HUES6 (cell line): ENCODE results near the gene NRIP1.

Experiments
- H3K27ac ChIP-seq: 2 replicates; pipeline ENCODE4 v1.7.0; 2013; ENCODE audit warnings: low read depth, mild to moderate bottlenecking, low read length, inconsistent platforms
- H3K27me3 ChIP-seq: 2 replicates; pipeline ENCODE4 v1.6.1; 2013; ENCODE audit warnings: low read length; ENCODE audit not compliant: control insufficient read depth, insufficient read depth
- H3K36me3 ChIP-seq: 2 replicates; pipeline ENCODE4 v1.6.1; 2013; ENCODE audit warnings: low read length; ENCODE audit not compliant: control insufficient read depth, insufficient read depth
- H3K4me1 ChIP-seq: 2 replicates; pipeline ENCODE4 v1.6.1; 2013; ENCODE audit warnings: low read length; ENCODE audit not compliant: control insufficient read depth, insufficient read depth
- H3K4me3 ChIP-seq: 2 replicates; pipeline ENCODE4 v1.5.1; 2013; ENCODE audit warnings: low read depth, low read length
- H3K9ac ChIP-seq: one replicate; pipeline ENCODE4 v1.6.1; 2013; ENCODE audit warnings: mild to moderate bottlenecking, low read length
- H3K9me3 ChIP-seq: 2 replicates; pipeline ENCODE4 v1.6.1; 2013; ENCODE audit warnings: low read depth, low read length; ENCODE audit not compliant: control insufficient read depth, insufficient read depth

The NRIP1 gene

DNA sequence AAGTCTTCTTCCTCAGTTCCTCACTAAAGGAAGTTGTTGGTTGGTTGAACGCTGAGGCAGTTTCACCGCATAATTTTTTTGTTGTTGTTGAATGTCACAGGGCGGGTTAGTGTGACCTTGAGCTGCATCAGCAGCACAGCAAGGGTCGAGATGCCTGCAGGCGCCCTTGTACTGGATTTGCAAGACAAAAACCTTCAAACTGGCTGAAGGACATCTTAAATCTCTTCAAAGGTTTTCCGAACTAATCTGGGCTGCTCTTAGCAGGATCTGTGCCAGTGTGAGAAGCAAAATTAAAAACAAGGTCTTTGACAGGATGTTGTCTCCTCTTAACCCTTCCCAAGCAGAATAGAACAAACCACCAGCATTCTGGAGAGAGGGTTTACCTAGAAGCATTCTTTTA, 59.4 kb downstream of the NRIP1 start:
- Histone ChIP-seq H3K36me3 (no peaks in the 10 kb centered on the region), H3K27me3 (no peaks in the 10 kb centered on the region; the same call in 1 of the 2 replicates), H3K9ac (no peak overlapping the region), H3K4me3 (0 out of 2 replicates have a peak overlapping the region, but pooled peaks have one; percentile 13), H3K9me3 (no peaks in the 10 kb centered on the region), H3K4me1 (peaks cover 58% of the 10 kb centered on the region), H3K27ac (no peak overlapping the region; the same call in 1 of the 2 replicates)

DNA sequence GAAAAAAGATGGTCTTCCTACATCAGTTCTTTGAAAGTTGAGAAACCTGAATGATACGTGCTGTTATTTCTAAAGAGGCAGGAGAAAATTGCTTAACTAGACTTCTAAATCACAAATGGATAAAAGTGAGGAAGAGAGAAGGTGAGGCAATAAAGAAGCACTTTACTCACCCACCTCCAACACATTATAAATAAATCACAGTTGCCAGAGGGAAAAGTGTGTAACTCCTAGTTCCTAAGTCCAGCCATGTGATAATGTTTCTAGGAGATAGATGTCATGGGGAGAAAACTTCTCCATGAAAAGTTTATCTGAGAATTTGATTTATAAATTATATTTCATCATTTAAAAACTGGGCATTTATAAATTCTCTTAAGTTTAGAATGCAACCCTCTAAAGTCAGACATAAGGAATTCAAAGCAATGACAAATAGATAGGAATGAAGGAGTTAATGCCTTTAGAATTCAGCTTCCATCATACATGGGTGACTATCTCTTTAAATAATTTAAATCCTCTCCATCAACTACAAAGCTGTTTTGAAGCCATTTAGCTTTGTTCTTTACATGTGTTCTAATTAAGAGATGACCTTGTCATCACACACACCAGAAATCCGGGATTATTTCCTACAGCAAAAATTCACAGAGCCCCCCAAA, 60.0 kb downstream of the NRIP1 start:
- Histone ChIP-seq H3K4me1 (peaks cover 58% of the 10 kb centered on the region), H3K4me3 (0 out of 2 replicates have a peak overlapping the region, but pooled peaks have one; percentile 13), H3K9me3 (no peaks in the 10 kb centered on the region), H3K27me3 (no peaks in the 10 kb centered on the region; the same call in 1 of the 2 replicates), H3K9ac (no peak overlapping the region), H3K27ac (no peak overlapping the region; the same call in 1 of the 2 replicates), H3K36me3 (no peaks in the 10 kb centered on the region)

GRCh38 chr21:15003463-15004135, 61.2 kb downstream of the NRIP1 start:
- Histone ChIP-seq H3K9ac (no peak overlapping the region), H3K27ac (no peak overlapping the region), H3K36me3 (no peaks in the 10 kb centered on the region), H3K9me3 (no peaks in the 10 kb centered on the region), H3K27me3 (no peaks in the 10 kb centered on the region; the same call in 1 of the 2 replicates), H3K4me3 (no peak overlapping the region), H3K4me1 (peaks cover 58% of the 10 kb centered on the region)

- no peaks in the 10 kb centered on the region for H3K9me3 ChIP-seq
- H3K27me3 ChIP-seq, result no peaks in the 10 kb centered on the region; the same call in 1 of the 2 replicates
- H3K27ac ChIP-seq, result no peak overlapping the region
- H3K36me3 ChIP-seq, result no peaks in the 10 kb centered on the region
- H3K4me1 ChIP-seq, result peaks cover 54% of the 10 kb centered on the region
- H3K4me3 ChIP-seq, result 0 out of 2 replicates have a peak overlapping the region, but pooled peaks have one; percentile 8
- H3K9ac ChIP-seq, result no peak overlapping the region
Observed at GRCh38 chr21:15001857-15002606, 62.8 kb downstream of the NRIP1 start.

DNA sequence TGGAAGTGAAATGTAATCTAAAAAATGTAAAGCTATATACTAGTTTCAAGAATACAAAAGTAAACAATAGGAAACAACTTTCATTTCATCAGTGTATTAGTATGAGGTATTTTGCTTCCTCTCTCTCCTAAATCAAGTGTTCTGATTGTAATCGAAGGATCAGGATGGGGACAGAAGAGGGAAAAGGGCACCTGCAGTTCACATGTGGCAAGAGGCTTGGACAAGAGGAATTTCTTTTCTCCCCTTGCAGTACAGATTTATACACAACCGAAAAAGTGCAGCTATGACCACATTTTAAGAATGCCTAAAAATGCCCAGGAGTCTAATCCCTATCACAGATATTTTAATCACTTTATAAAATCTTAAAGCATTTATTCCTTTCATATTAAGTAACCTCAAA, 63.7 kb downstream of the NRIP1 start:
- Histone ChIP-seq H3K4me1 (peaks cover 49% of the 10 kb centered on the region), H3K27ac (no peak overlapping the region), H3K4me3 (no peak overlapping the region), H3K36me3 (no peaks in the 10 kb centered on the region), H3K27me3 (no peaks in the 10 kb centered on the region; the same call in 1 of the 2 replicates), H3K9ac (no peak overlapping the region), H3K9me3 (no peaks in the 10 kb centered on the region)

- Histone ChIP-seq H3K4me3 (no peak overlapping the region), H3K4me1 (peaks cover 40% of the 10 kb centered on the region), H3K36me3 (no peaks in the 10 kb centered on the region), H3K27ac (no peak overlapping the region), H3K9me3 (no peaks in the 10 kb centered on the region), H3K27me3 (no peaks in the 10 kb centered on the region; the same call in 1 of the 2 replicates), H3K9ac (no peak overlapping the region)
Observed at GRCh38 chr21:15000081-15000480, 64.7 kb downstream of the NRIP1 start.

DNA sequence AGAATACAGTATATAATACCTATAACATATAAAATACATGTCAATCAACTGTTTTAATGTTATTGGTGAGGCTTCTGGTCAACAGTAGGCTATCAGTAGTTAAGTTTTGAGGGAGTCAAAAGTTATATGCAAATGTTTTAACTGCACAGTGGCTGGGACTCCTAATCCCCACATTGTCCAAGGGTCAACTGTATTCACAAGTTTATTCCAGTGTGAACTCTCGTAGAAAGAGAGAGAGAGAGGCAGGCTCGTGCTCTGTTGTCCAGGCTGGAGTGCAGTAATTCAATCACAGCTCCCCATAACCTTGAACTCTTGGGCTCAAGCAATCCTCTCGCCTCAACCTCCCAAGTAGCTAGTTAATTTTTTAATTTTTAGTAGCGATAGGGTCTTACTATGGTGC, 66.0 kb downstream of the NRIP1 start:
- H3K9me3 ChIP-seq, result no peaks in the 10 kb centered on the region
- H3K9ac ChIP-seq, result no peak overlapping the region
- no peaks in the 10 kb centered on the region for H3K36me3 ChIP-seq
- no peak overlapping the region for H3K4me3 ChIP-seq
- H3K4me1 ChIP-seq, result peaks cover 27% of the 10 kb centered on the region
- H3K27ac ChIP-seq, result no peak overlapping the region
- H3K27me3 ChIP-seq, result no peaks in the 10 kb centered on the region; the same call in 1 of the 2 replicates

DNA sequence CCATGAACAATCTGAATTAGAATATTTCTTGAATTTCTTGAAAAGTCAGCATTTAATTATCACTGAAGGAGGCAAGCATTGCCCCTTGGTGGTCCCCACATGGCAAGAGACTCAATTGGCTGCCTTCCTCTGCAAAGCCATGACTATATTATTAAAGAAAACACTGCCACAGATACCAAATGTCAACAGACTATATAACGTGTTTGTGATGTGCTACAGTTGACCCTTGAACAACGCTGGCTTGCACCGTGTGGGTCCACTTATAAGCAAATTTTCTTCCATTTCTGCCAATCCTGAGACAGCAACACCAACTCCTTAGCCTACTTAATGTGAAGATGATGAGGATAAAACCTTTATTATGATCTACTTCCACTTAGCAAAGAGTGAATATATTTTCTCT, 66.5 kb downstream of the NRIP1 start:
- no peaks in the 10 kb centered on the region for H3K36me3 ChIP-seq
- no peak overlapping the region for H3K4me3 ChIP-seq
- no peaks in the 10 kb centered on the region for H3K9me3 ChIP-seq
- H3K9ac ChIP-seq, result no peak overlapping the region
- peaks cover 23% of the 10 kb centered on the region for H3K4me1 ChIP-seq
- no peak overlapping the region for H3K27ac ChIP-seq
- H3K27me3 ChIP-seq, result no peaks in the 10 kb centered on the region; the same call in 1 of the 2 replicates

GRCh38 chr21:14995695-14996490, 68.9 kb downstream of the NRIP1 start:
- H3K4me3 ChIP-seq, result no peak overlapping the region
- no peak overlapping the region for H3K9ac ChIP-seq
- no peaks in the 10 kb centered on the region for H3K36me3 ChIP-seq
- H3K27ac ChIP-seq, result no peak overlapping the region
- peaks cover 5% of the 10 kb centered on the region for H3K4me1 ChIP-seq
- no peaks in the 10 kb centered on the region for H3K9me3 ChIP-seq
- no peaks in the 10 kb centered on the region for H3K27me3 ChIP-seq

GRCh38 chr21:14995226-14995625, 69.6 kb downstream of the NRIP1 start:
- Histone ChIP-seq H3K4me3 (no peak overlapping the region), H3K9me3 (no peaks in the 10 kb centered on the region), H3K36me3 (no peaks in the 10 kb centered on the region), H3K27ac (no peak overlapping the region), H3K27me3 (no peaks in the 10 kb centered on the region), H3K9ac (no peak overlapping the region), H3K4me1 (peaks cover 5% of the 10 kb centered on the region; the same call in 1 of the 2 replicates)
